Vagina (tissue), 2 donors: ENCODE data around the gene KCNJ10.

Source experiments
- POLR2A ChIP-seq, 2 donors: fragments of 450-650 bp; IDR thresholded peaks; one replicate each; pipeline ENCODE4 v1.6.1; 2017; ENCODE audit warnings: antibody characterized with exemption in 2 of 2, mild to moderate bottlenecking in 2 of 2, moderate library complexity in 2 of 2
- POLR2AphosphoS5 ChIP-seq, 2 donors: sonication (generic); formaldehyde crosslinking; IDR thresholded peaks; one replicate each; pipeline ENCODE4 v1.9.0; 2017; ENCODE audit warnings: antibody characterized with exemption in 2 of 2, mild to moderate bottlenecking in 2 of 2, low read depth in 1 of 2; ENCODE audit not compliant: insufficient read depth in 1 of 2
- TF ChIP-seq, protein P1 (sequence below), 3 experiments: fragments of 450-650 bp in 2 of 3; fragments of 200-600 bp in 1 of 3; sonication (generic) in 1 of 3; IDR thresholded peaks; one replicate each; pipeline ENCODE4 v1.5.1; 2017 to 2019; ENCODE audit warnings: antibody characterized with exemption in 3 of 3, mild to moderate bottlenecking in 2 of 3, moderate library complexity in 2 of 3

DNA sequence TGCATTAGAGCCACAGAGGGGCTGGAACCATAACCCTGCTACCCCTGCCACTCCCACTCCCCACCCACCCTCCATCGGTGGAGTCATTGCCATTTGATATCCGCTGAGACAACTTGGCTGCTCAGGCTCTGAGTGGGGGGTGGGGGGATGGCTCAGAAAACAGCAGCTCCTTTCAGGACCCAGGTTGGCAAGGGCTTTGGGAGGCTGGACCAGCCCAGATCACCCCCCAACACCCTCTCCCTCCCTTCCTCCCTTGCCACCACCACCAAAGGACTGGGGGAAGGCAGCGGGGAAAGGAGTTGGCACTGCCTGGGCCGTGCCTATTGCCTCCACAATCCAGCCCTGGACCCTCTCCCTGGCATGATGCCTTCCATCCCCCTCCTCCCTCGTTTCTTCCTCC, 1.7 kb downstream of the KCNJ10 start:
- TF ChIP-seq, protein P1, sequence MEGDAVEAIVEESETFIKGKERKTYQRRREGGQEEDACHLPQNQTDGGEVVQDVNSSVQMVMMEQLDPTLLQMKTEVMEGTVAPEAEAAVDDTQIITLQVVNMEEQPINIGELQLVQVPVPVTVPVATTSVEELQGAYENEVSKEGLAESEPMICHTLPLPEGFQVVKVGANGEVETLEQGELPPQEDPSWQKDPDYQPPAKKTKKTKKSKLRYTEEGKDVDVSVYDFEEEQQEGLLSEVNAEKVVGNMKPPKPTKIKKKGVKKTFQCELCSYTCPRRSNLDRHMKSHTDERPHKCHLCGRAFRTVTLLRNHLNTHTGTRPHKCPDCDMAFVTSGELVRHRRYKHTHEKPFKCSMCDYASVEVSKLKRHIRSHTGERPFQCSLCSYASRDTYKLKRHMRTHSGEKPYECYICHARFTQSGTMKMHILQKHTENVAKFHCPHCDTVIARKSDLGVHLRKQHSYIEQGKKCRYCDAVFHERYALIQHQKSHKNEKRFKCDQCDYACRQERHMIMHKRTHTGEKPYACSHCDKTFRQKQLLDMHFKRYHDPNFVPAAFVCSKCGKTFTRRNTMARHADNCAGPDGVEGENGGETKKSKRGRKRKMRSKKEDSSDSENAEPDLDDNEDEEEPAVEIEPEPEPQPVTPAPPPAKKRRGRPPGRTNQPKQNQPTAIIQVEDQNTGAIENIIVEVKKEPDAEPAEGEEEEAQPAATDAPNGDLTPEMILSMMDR (IDR thresholded peaks at IDR 0.05), result no peak
- TF ChIP-seq POLR2A (IDR thresholded peaks at IDR 0.05) (no peak), POLR2AphosphoS5 (IDR thresholded peaks at IDR 0.05; ENCODE audit: insufficient read depth in 1 of 2, low read depth in 1 of 2) (no peak)
